ENCODE measurements around the gene PCOLCE2. TPM values are rescaled to one million over a fixed set of nuclear protein-coding genes. Genes with fewer than 3 reads are reported as not detected.

PCOLCE2 gene
- total RNA-seq, 1 experiment from 2014 or later: 3.2 TPM

GRCh38 chr3:142892714-142893113, 3.8 kb upstream of the PCOLCE2 start:
- peaks cover 6% of the 10 kb centered on the region for H3K4me1 Mint-ChIP-seq (ENCODE audit: insufficient read depth, unreplicated experiment)
- no TSS peak for BruUV-seq (replicated peaks)
- H3K4me3 Mint-ChIP-seq (ENCODE audit: unreplicated experiment): no peak overlapping the region
- CTCF ChIA-PET: interaction anchor here (2.0 kb wide), 1 partner anchor 64 kb away, joined by 15 read pairs; no protein-coding TSS in a partner anchor
- POLR2A ChIA-PET: no interaction called here
- no peaks in the 10 kb centered on the region for H3K36me3 Mint-ChIP-seq (ENCODE audit: insufficient read depth, unreplicated experiment)
- H3K9me3 Mint-ChIP-seq (ENCODE audit: unreplicated experiment): peaks cover 8% of the 10 kb centered on the region
- TF ChIP-seq, protein P1, sequence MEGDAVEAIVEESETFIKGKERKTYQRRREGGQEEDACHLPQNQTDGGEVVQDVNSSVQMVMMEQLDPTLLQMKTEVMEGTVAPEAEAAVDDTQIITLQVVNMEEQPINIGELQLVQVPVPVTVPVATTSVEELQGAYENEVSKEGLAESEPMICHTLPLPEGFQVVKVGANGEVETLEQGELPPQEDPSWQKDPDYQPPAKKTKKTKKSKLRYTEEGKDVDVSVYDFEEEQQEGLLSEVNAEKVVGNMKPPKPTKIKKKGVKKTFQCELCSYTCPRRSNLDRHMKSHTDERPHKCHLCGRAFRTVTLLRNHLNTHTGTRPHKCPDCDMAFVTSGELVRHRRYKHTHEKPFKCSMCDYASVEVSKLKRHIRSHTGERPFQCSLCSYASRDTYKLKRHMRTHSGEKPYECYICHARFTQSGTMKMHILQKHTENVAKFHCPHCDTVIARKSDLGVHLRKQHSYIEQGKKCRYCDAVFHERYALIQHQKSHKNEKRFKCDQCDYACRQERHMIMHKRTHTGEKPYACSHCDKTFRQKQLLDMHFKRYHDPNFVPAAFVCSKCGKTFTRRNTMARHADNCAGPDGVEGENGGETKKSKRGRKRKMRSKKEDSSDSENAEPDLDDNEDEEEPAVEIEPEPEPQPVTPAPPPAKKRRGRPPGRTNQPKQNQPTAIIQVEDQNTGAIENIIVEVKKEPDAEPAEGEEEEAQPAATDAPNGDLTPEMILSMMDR (IDR thresholded peaks at IDR 0.05; ENCODE audit: unreplicated experiment): no peak
- no peaks in the 10 kb centered on the region for H3K27me3 Mint-ChIP-seq (ENCODE audit: insufficient read depth, unreplicated experiment)
- DNase-seq (ENCODE audit: unreplicated experiment): no peak
- intact Hi-C loops (cut with micrococcal nuclease): no loop called here
- no peak overlapping the region for H3K27ac Mint-ChIP-seq (ENCODE audit: low read depth, unreplicated experiment)

- no peak for DNase-seq (ENCODE audit: unreplicated experiment)
- Mint-ChIP-seq H3K36me3 (ENCODE audit: insufficient read depth, unreplicated experiment) (no peaks in the 10 kb centered on the region), H3K4me1 (ENCODE audit: insufficient read depth, unreplicated experiment) (no peaks in the 10 kb centered on the region), H3K27me3 (ENCODE audit: insufficient read depth, unreplicated experiment) (no peaks in the 10 kb centered on the region), H3K27ac (ENCODE audit: low read depth, unreplicated experiment) (no peak overlapping the region), H3K9me3 (ENCODE audit: unreplicated experiment) (peaks cover 8% of the 10 kb centered on the region), H3K4me3 (ENCODE audit: unreplicated experiment) (no peak overlapping the region)
- intact Hi-C loops (cut with micrococcal nuclease): no loop called here
- no TSS peak for BruUV-seq (replicated peaks)
- ChIA-PET POLR2A (interaction anchor here (1.0 kb wide), 1 partner anchor 10 kb away, joined by 3 read pairs; no protein-coding TSS in a partner anchor), CTCF (interaction anchor here (1.4 kb wide), 1 partner anchor 62 kb away, joined by 4 read pairs; no protein-coding TSS in a partner anchor)
- TF ChIP-seq, protein P1 (IDR thresholded peaks at IDR 0.05; ENCODE audit: unreplicated experiment): no peak
Observed at GRCh38 chr3:142890592-142890991, 1.7 kb upstream of the PCOLCE2 start.

- intact Hi-C loops (cut with micrococcal nuclease): no loop called here
Observed at GRCh38 chr3:142889212-142890014, 530 bp upstream of the PCOLCE2 start.

GRCh38 chr3:142888099-142888480, 793 bp downstream of the PCOLCE2 start:
- DNase-seq (ENCODE audit: unreplicated experiment): peak; percentile 64

More at GRCh38 chr3:142889212-142890014, 530 bp upstream of the PCOLCE2 start:
- Mint-ChIP-seq H3K27me3 (ENCODE audit: insufficient read depth, unreplicated experiment) (no peaks in the 10 kb centered on the region), H3K36me3 (ENCODE audit: insufficient read depth, unreplicated experiment) (no peaks in the 10 kb centered on the region), H3K4me1 (ENCODE audit: insufficient read depth, unreplicated experiment) (no peaks in the 10 kb centered on the region), H3K27ac (ENCODE audit: low read depth, unreplicated experiment) (no peak overlapping the region), H3K9me3 (ENCODE audit: unreplicated experiment) (no peaks in the 10 kb centered on the region), H3K4me3 (ENCODE audit: unreplicated experiment) (peak overlapping the region; percentile 75)
- TF ChIP-seq, protein P1 (IDR thresholded peaks at IDR 0.05; ENCODE audit: unreplicated experiment): no peak
- no peak for DNase-seq (ENCODE audit: unreplicated experiment)
- ChIA-PET CTCF (interaction anchor here (0.6 to 1.4 kb wide), 3 partner anchors 61 to 488 kb away, joined by 3 to 4 read pairs (median 3); no protein-coding TSS in a partner anchor), POLR2A (interaction anchor here (0.7 to 1.0 kb wide), 2 partner anchors 11 to 35 kb away, joined by 3 read pairs; no protein-coding TSS in a partner anchor)
- BruUV-seq (replicated peaks): no TSS peak

More at GRCh38 chr3:142888099-142888480, 793 bp downstream of the PCOLCE2 start:
- intact Hi-C loops (cut with micrococcal nuclease): no loop called here
- Mint-ChIP-seq H3K27me3 (ENCODE audit: insufficient read depth, unreplicated experiment) (no peaks in the 10 kb centered on the region), H3K36me3 (ENCODE audit: insufficient read depth, unreplicated experiment) (no peaks in the 10 kb centered on the region), H3K4me1 (ENCODE audit: insufficient read depth, unreplicated experiment) (no peaks in the 10 kb centered on the region), H3K27ac (ENCODE audit: low read depth, unreplicated experiment) (no peak overlapping the region), H3K4me3 (ENCODE audit: unreplicated experiment) (peak overlapping the region; percentile 75), H3K9me3 (ENCODE audit: unreplicated experiment) (no peaks in the 10 kb centered on the region)
- BruUV-seq (replicated peaks): no TSS peak
- POLR2A ChIA-PET: interaction anchor here (0.8 to 1.1 kb wide), 2 partner anchors 25 to 114 kb away, joined by 3 to 4 read pairs; no protein-coding TSS in a partner anchor
- TF ChIP-seq, protein P1 (IDR thresholded peaks at IDR 0.05; ENCODE audit: unreplicated experiment): no peak
- CTCF ChIA-PET: interaction anchor here (0.5 to 1.3 kb wide), 5 partner anchors 15 to 310 kb away, joined by 3 read pairs; partner anchors contain the start of gene ATR

Data from MCF 10A (cell line).